HG03460 (cell line): ENCODE data around the gene GIPC3.

Experiments
- ATAC-seq: cut with Tn5 transposase; IDR thresholded peaks from one replicate; pipeline ENCODE4 v1.9.1; 2021; ENCODE audit not compliant: unreplicated experiment

Gene GIPC3, protein sequence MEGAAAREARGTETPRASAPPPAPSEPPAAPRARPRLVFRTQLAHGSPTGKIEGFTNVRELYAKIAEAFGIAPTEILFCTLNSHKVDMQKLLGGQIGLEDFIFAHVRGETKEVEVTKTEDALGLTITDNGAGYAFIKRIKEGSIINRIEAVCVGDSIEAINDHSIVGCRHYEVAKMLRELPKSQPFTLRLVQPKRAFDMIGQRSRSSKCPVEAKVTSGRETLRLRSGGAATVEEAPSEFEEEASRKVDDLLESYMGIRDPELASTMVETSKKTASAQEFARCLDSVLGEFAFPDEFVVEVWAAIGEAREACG

GRCh38 chr19:3585301-3586126 lies at the start of gene GIPC3:
TSS of gene GIPC3 (plus strand) at chr19:3585478. CDS start at chr19:3585598, 120 bp downstream.
- no peak for ATAC-seq

DNA sequence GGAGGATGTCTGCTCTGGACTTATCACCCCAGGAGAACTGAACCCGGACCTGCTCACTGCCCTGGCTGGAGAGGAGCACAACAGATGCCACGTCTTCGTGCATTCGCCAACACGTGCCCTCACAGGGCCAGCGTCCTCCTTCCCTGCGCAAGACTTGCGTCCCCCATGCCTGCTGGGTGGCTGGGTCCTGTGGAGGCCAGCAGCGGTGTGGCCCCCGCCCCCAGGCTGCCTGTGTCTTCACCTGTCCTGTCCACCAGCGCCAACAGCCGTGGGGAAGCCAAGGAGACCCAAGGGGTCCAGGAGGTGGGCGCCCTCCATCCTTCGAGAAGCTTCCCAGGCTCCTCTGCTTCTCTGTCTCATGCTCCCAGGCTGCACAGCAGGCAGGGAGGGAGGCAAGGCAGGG lies 49.7 kb upstream of the GIPC3 start:
- no peak for ATAC-seq

DNA sequence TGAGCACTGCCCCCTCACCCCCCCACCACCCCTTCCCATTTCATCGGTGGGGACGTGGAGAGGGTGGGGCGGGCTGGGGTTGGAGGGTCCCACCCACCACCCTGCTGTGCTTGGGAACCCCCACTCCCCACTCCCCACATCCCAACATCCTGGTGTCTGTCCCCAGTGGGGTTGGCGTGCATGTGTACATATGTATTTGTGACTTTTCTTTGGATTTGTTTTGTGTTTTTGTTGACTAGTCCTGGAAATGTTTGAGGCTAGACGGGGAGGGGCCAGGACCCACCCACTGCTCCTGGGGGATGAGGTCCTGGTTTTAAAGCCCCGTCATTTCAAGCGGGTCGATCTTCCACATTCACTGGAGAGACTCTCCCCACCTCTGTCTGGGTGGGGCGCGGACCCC lies 49.3 kb upstream of the GIPC3 start:
- ATAC-seq, result no peak

DNA sequence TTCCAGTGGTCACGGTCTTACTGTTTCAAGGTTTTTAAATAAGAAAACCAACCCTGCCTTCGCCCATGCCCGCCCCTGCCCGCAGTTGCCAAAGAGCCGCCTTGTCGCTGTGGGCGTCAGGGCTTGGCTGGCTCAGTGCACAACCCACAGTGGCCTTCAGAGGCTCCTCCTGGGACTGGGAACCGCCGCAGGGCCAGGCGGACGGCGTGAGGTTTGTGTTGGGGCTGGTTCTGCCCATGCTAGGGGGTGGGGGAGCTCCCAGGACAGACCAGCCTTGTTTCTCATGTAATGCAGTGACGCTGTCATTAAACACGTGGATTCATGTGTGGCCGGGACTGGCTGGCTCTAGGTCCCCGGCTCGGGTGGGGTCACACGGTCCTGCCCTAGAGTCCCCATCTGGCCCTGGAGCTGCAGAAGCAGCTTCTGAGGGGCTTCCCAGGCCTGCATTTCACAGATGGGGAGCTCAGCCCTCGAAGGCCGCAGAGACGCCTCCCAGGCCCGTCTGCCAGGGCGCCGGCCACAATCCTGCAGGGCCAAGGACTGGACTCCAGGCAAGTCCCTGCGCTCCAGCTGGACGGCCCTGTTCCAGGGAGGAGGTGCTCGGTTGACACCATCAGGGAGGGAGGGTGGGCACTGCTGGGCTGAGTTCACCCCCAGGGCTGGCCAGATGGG lies 48.7 kb upstream of the GIPC3 start:
- ATAC-seq, result no peak

DNA sequence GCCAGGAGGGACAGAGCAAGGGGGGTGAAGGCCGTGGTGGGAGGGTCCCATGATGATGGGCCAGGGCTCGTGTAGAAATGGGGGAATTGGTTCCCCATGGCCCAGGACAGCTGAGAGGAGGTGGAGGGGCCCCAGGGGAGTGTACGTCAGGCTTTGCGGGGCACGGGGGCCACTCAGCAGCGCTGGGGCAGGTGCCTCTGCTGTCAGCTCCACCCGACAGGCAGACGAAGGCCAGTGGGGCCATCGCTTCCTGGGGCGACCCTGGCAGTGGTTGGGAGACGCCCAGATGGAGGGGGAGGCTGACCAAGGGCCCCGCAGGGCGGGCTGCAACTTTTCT lies 48.2 kb upstream of the GIPC3 start:
- no peak for ATAC-seq

- no peak for ATAC-seq
Observed at GRCh38 chr19:3537438-3538240, 47.6 kb upstream of the GIPC3 start.

DNA sequence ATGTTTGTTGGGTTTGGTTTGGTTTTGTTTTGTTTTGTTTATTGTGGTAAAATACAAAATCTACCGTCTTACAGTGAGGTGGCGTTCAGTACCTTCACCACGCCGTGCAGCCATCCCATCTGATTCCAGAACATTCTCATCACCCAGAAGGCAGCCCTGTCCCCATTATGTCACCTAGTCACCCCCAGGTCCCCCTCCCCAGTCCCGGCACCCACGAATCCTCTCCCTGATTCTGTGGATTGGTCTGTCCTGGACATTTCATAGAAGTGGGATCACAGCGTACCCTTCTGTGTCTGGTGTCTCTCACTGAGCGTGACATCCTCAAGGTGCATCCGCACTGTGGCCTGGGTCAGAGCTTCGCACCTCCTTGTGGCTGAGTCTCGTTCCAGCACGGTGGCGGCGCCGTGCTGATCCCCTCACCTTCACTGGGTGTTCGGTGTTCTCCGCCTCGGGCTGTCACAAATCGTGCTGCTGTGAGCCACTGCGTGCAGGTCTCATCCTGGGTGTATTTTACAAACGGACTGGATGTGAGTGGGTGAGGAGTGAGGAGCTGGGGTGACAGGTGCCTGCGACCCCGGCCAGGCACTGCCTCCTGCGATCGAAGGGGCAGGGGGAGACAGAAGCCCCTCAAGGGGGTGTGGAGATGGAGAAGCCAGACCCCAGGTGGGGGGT lies 46.9 kb upstream of the GIPC3 start:
- no peak for ATAC-seq

GRCh38 chr19:3538965-3539755 lies 46.1 kb upstream of the GIPC3 start, which contains the start of gene TEKTIP1:
TSS of gene TEKTIP1 (plus strand) at chr19:3539174. CDS start at chr19:3539178, 4 bp downstream.
- no peak for ATAC-seq

DNA sequence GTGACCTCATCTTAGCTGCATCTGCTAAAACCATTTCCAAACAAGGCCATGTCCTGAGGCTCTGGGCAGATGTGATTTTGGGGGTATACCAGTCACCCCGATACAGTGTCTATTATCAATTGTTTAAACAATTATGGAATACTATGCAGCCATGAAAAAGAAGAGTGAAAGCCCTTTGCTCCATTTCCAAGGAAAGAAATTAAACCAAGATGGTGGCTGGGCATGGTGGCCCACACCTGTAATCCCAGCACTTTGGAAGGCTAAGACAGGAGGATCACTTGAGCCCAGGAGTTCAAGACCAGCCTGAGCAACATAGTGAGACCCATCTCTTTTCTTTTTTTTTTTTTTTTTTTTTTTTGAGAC lies 45.5 kb upstream of the GIPC3 start:
- ATAC-seq, result no peak

- ATAC-seq, result no peak
Observed at GRCh38 chr19:3543150-3544057, 41.9 kb upstream of the GIPC3 start.

DNA sequence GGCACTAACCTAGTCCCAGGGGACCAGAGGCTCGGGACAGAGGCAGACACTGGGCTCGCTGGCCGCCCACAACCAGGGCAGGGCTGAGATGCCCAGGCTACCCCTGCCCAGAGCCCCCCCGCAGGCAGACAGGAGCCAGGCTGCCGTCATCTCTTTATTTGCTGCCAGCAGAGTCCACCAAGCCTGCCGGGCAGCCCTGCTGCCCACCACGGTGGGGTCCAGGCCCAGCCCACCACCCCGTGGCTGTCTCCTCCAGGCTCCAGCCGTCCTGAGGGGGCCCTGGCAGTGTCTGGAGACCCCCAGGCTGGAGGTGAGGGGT lies 41.3 kb upstream of the GIPC3 start:
- no peak for ATAC-seq

- no peak for ATAC-seq
Observed at GRCh38 chr19:3544742-3545668, 40.3 kb upstream of the GIPC3 start.

GRCh38 chr19:3545669-3546034 lies 39.6 kb upstream of the GIPC3 start:
- no peak for ATAC-seq

GRCh38 chr19:3546119-3546518 lies 39.2 kb upstream of the GIPC3 start:
- no peak for ATAC-seq

DNA sequence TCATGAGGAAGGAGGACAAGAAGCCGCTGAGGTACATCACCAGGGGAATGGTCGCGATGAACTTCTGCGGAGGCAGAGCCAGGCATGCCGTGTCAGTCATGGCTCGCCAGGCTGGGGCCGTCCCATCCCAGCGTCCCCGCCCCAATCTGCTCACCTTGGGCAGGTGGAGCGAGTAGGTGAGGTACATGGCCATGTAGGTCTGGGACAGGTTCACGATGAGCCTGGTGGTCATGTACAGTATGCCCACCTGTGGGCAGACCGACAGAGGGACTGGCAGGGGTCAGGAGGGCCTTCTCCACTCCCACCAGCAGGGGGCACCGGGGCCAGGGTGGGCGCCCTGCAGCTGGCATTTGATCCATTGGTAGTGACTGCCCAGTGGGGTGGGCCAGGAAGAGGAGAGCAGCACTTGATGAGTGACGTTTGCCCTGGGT lies 38.0 kb upstream of the GIPC3 start:
- ATAC-seq, result no peak

DNA sequence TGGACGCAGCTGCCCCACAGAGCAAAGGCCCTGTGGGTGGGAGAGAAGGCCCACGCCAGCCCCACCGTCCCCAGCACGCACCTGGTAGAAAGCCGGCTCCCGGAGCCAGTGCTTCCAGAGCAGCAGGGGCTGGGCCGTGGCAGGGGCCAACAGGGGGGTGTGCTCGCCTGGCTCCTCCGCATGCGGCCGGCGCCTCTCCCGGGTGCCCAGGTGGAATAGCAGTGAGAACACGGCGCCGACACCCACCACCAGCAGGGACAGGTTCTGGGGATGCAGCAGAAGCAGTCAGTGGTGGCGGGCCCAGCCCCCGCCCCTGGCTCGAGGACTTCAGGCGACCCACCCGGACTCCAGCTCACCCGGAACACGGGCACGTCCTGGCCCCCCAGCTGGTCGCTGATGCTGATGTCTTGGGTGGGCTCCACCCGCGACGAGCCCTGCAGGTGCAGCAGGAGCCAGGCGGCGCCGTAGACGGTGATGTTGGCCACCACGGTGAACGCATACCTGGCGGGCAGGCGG lies 37.5 kb upstream of the GIPC3 start:
- ATAC-seq, result no peak

- ATAC-seq, result no peak
Observed at GRCh38 chr19:3548606-3549005, 36.7 kb upstream of the GIPC3 start.

GRCh38 chr19:3549816-3550215 lies 35.5 kb upstream of the GIPC3 start:
- ATAC-seq, result no peak
